Natural killer cell (primary cell): ENCODE measurements around the gene FTO. TPM values are rescaled to one million over a fixed set of nuclear protein-coding genes. Genes with fewer than 3 reads are reported as not detected.

Experiments used
- ATAC-seq, 3 donors: fragments of 150-1000 bp in 2 of 3; fragments of 200-7000 bp in 1 of 3; cut with Tn5 transposase; 1 replicate in 1 of 3; 2 replicates in 2 of 3; pipeline ENCODE4 v1.10.0; 2021; ENCODE audit warnings: mild to moderate bottlenecking in 2 of 3, moderate library complexity in 2 of 3
- DNase-seq, 2 donors: peaks; one replicate each; pipeline versions ENCODE4 v3.0.0 to v3.0.0-alpha.2; 2013 to 2021; ENCODE audit warnings: mixed read lengths in 1 of 2
- H3K27ac ChIP-seq: one replicate; pipeline ENCODE4 v1.5.1; 2013; ENCODE audit warnings: mild to moderate bottlenecking, low read length
- H3K27me3 ChIP-seq: one replicate; pipeline ENCODE4 v1.6.1; 2013; ENCODE audit warnings: low read length; ENCODE audit not compliant: control insufficient read depth, insufficient read depth
- H3K36me3 ChIP-seq: one replicate; pipeline ENCODE4 v1.6.1; 2013; ENCODE audit warnings: low read length; ENCODE audit not compliant: control insufficient read depth, insufficient read depth
- H3K4me1 ChIP-seq: one replicate; pipeline ENCODE4 v1.6.1; 2013; ENCODE audit warnings: low read length; ENCODE audit not compliant: control insufficient read depth, insufficient read depth
- H3K4me3 ChIP-seq: one replicate; pipeline ENCODE4 v1.5.1; 2013; ENCODE audit warnings: low read length
- H3K9me3 ChIP-seq: one replicate; pipeline ENCODE4 v1.6.1; 2013; ENCODE audit warnings: low read length; ENCODE audit not compliant: control insufficient read depth, insufficient read depth
- H3K27ac Mint-ChIP-seq, 2 donors: one replicate each; pipeline ENCODE4 v1.8.0; 2022; ENCODE audit warnings: mild to moderate bottlenecking in 2 of 2, mixed read lengths in 2 of 2, moderate library complexity in 1 of 2
- H3K27me3 Mint-ChIP-seq, 2 donors: one replicate each; pipeline ENCODE4 v1.8.0; 2022; ENCODE audit warnings: low read depth in 2 of 2, mixed read lengths in 2 of 2
- H3K36me3 Mint-ChIP-seq: one replicate; pipeline ENCODE4 v1.8.0; 2022; ENCODE audit warnings: mixed read lengths
- H3K4me1 Mint-ChIP-seq, 2 donors: one replicate each; pipeline ENCODE4 v1.8.0; 2022; ENCODE audit warnings: mixed read lengths in 2 of 2
- H3K4me3 Mint-ChIP-seq: one replicate; pipeline ENCODE4 v1.8.0; 2022; ENCODE audit warnings: mild to moderate bottlenecking, moderate library complexity, mixed read lengths
- H3K9me3 Mint-ChIP-seq, 2 donors: one replicate each; pipeline ENCODE4 v1.8.0; 2022; ENCODE audit warnings: mixed read lengths in 2 of 2
- CTCF ChIP-seq: fragments of 200-600 bp; IDR thresholded peaks from one replicate; pipeline ENCODE4 v1.8.0; 2022; ENCODE audit warnings: antibody characterized with exemption
- WGBS: methylation state at CpG from one replicate; pipeline ENCODE4 v1.1.7; 2013; ENCODE audit warnings: missing lambda C conversion rate; ENCODE audit not compliant: insufficient coverage; 5-methylcytosine and 5-hydroxymethylcytosine counted together
- intact Hi-C: fragments of 100-400 bp; cut with micrococcal nuclease; formaldehyde crosslinking; loops from one replicate; pipeline ENCODE4 v1.14.2; 2022
- total RNA-seq, 4 donors: library from RNA; stranded (reverse); fragments of 120-200 nt in 1 of 4; gene quantifications; one replicate each; pipeline versions ENCODE4 v1.2.3 to v1.2.4, GENCODE V29; 2013 to 2022

The FTO gene
- total RNA-seq, 3 donors from 2014 or later (not counting 1 experiment from before 2014, with no cell fraction given): 55.4 to 70.5 (median 55.4) TPM

DNA sequence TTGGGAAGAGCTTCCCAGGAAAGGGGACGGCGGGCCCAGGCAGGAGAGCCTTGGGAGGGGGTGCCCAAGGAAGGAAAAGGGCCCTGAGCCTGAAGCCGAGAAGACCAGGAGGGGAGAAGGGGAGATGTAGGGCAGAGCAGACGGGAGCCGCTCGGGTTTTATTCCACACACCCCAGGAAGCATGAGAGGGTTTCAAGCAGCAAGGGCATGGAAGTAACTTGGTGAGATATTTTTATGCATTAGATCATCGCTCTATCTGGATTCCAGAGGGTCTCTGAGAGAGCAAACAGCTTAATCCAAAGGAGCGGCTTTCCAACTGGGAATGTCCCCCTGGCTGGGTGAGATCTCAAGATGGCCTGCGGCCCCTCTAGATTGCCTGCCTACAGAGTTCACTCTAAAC, 411.6 kb downstream of the FTO start:
- DNase-seq: no peak
- H3K4me1 Mint-ChIP-seq: no peaks in the 10 kb centered on the region
- H3K27me3 ChIP-seq: no peaks in the 10 kb centered on the region
- no peak overlapping the region for H3K4me3 ChIP-seq
- H3K4me3 Mint-ChIP-seq: no peak overlapping the region
- intact Hi-C loops: no loop called here
- no peak for ATAC-seq
- H3K27me3 Mint-ChIP-seq: no peaks in the 10 kb centered on the region
- H3K4me1 ChIP-seq: no peaks in the 10 kb centered on the region
- no peak overlapping the region for H3K27ac ChIP-seq
- no peak overlapping the region for H3K27ac Mint-ChIP-seq
- H3K36me3 Mint-ChIP-seq: peaks cover 8% of the 10 kb centered on the region
- peaks cover 4% of the 10 kb centered on the region for H3K36me3 ChIP-seq
- WGBS: 94% methylated on average over 9 of the region's 9 CpGs
- no peaks in the 10 kb centered on the region for H3K9me3 ChIP-seq
- TF ChIP-seq CTCF: no peak
- H3K9me3 Mint-ChIP-seq: no peaks in the 10 kb centered on the region

GRCh38 chr16:54116124-54116655, 412.2 kb downstream of the FTO start:
- TF ChIP-seq CTCF: no peak
- Histone ChIP-seq H3K27ac (no peak overlapping the region), H3K36me3 (peaks cover 4% of the 10 kb centered on the region), H3K4me1 (no peaks in the 10 kb centered on the region), H3K27me3 (no peaks in the 10 kb centered on the region), H3K4me3 (no peak overlapping the region), H3K9me3 (no peaks in the 10 kb centered on the region)
- H3K9me3 Mint-ChIP-seq: no peaks in the 10 kb centered on the region
- H3K4me3 Mint-ChIP-seq: no peak overlapping the region
- H3K27ac Mint-ChIP-seq: no peak overlapping the region
- peaks cover 8% of the 10 kb centered on the region for H3K36me3 Mint-ChIP-seq
- 96% methylated on average over 17 of the region's 17 CpGs for WGBS
- no peak for ATAC-seq
- no peaks in the 10 kb centered on the region for H3K27me3 Mint-ChIP-seq
- H3K4me1 Mint-ChIP-seq: no peaks in the 10 kb centered on the region
- intact Hi-C loops: no loop called here
- no peak for DNase-seq

GRCh38 chr16:54118846-54119245, 414.9 kb downstream of the FTO start:
- H3K4me1 ChIP-seq: no peaks in the 10 kb centered on the region
- no peaks in the 10 kb centered on the region for H3K27me3 ChIP-seq
- no peak overlapping the region for H3K4me3 ChIP-seq
- 89% methylated on average over 2 of the region's 3 CpGs for WGBS
- Mint-ChIP-seq H3K4me1 (no peaks in the 10 kb centered on the region), H3K27ac (no peak overlapping the region), H3K9me3 (no peaks in the 10 kb centered on the region), H3K36me3 (no peaks in the 10 kb centered on the region), H3K27me3 (no peaks in the 10 kb centered on the region), H3K4me3 (no peak overlapping the region)
- no peak for DNase-seq
- no peak for ATAC-seq
- intact Hi-C loops: no loop called here
- H3K27ac ChIP-seq: no peak overlapping the region
- no peak for TF ChIP-seq CTCF
- no peaks in the 10 kb centered on the region for H3K9me3 ChIP-seq
- no peaks in the 10 kb centered on the region for H3K36me3 ChIP-seq

GRCh38 chr16:54120846-54121480, 417.0 kb downstream of the FTO start:
- Mint-ChIP-seq H3K27ac (no peak overlapping the region), H3K36me3 (no peaks in the 10 kb centered on the region), H3K4me1 (no peaks in the 10 kb centered on the region), H3K27me3 (no peaks in the 10 kb centered on the region), H3K9me3 (no peaks in the 10 kb centered on the region), H3K4me3 (no peak overlapping the region)
- Histone ChIP-seq H3K4me3 (no peak overlapping the region), H3K27ac (no peak overlapping the region), H3K9me3 (no peaks in the 10 kb centered on the region), H3K36me3 (no peaks in the 10 kb centered on the region), H3K27me3 (no peaks in the 10 kb centered on the region), H3K4me1 (no peaks in the 10 kb centered on the region)
- intact Hi-C loops: no loop called here
- no peak for TF ChIP-seq CTCF
- ATAC-seq (no peak), DNase-seq (no peak)
- 90% methylated on average over 8 of the region's 8 CpGs for WGBS
